Gastroesophageal sphincter (tissue), 3 donors: Measurements from ENCODE around the gene FBP1.

Source experiments
- POLR2A ChIP-seq, 2 donors: fragments of 450-650 bp; IDR thresholded peaks; one replicate each; pipeline ENCODE4 v1.6.1; 2017; ENCODE audit warnings: antibody characterized with exemption in 2 of 2, mild to moderate bottlenecking in 2 of 2, moderate library complexity in 1 of 2
- POLR2AphosphoS5 ChIP-seq: sonication (generic); formaldehyde crosslinking; IDR thresholded peaks from one replicate; pipeline ENCODE4 v1.6.1; 2017; ENCODE audit warnings: antibody characterized with exemption
- TF ChIP-seq, protein P1 (sequence below), 4 experiments: fragments of 200-600 bp in 2 of 4; fragments of 450-650 bp in 2 of 4; sonication (generic) in 1 of 4; IDR thresholded peaks; one replicate each; pipeline ENCODE4 v1.5.1; 2017 to 2019; ENCODE audit warnings: antibody characterized with exemption in 4 of 4, mild to moderate bottlenecking in 2 of 4, moderate library complexity in 2 of 4

DNA sequence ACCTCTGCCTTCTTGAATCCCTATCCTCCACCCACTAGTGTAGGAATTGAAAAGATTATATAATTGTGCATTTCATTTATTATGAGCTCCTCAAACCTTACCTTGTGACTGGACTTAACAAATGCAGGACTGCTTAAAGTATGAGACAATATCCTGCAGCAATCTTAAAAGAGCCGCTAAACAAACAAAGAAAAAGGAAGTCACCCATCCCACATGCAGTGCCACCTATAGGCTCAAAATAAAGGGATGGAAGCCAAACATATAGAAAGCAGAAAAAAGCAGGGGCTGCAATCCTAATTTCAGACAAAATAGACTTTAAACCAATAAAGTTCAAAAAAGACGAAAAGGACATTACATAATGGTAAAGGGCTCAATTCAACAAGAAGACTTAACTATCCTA lies 75.8 kb downstream of the FBP1 start:
- TF ChIP-seq, protein P1, sequence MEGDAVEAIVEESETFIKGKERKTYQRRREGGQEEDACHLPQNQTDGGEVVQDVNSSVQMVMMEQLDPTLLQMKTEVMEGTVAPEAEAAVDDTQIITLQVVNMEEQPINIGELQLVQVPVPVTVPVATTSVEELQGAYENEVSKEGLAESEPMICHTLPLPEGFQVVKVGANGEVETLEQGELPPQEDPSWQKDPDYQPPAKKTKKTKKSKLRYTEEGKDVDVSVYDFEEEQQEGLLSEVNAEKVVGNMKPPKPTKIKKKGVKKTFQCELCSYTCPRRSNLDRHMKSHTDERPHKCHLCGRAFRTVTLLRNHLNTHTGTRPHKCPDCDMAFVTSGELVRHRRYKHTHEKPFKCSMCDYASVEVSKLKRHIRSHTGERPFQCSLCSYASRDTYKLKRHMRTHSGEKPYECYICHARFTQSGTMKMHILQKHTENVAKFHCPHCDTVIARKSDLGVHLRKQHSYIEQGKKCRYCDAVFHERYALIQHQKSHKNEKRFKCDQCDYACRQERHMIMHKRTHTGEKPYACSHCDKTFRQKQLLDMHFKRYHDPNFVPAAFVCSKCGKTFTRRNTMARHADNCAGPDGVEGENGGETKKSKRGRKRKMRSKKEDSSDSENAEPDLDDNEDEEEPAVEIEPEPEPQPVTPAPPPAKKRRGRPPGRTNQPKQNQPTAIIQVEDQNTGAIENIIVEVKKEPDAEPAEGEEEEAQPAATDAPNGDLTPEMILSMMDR (IDR thresholded peaks at IDR 0.05) = no peak
- no peak for TF ChIP-seq POLR2A (IDR thresholded peaks at IDR 0.05)
- TF ChIP-seq POLR2AphosphoS5 = no peak
